ENCODE results near the gene MCF2L.

DNA sequence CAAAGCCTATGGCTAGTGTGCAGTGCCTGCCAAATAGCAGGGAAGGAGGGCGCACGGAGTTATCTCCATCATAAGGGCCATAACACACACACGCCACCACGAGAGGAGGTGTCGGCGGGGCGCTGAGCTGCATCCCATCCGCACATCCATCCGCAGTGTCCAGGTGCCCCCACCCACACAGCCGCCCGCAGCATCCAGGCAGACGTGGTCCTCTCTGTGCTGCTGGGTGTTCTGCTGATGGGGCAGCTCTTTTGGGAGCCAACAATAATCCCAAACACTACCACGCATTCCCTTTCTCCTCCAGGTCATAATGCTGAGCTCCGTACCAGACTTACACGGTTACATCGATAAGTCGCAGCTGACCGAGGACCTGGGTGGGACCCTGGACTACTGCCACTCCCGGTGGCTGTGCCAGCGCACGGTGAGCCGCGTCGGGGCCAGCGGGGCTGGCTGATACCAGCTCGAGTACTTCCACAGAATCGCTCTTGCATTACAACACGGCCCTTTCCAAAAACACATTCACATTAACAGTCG is 95.1 kb downstream of the MCF2L start:
- TF ChIP-seq, protein P1, sequence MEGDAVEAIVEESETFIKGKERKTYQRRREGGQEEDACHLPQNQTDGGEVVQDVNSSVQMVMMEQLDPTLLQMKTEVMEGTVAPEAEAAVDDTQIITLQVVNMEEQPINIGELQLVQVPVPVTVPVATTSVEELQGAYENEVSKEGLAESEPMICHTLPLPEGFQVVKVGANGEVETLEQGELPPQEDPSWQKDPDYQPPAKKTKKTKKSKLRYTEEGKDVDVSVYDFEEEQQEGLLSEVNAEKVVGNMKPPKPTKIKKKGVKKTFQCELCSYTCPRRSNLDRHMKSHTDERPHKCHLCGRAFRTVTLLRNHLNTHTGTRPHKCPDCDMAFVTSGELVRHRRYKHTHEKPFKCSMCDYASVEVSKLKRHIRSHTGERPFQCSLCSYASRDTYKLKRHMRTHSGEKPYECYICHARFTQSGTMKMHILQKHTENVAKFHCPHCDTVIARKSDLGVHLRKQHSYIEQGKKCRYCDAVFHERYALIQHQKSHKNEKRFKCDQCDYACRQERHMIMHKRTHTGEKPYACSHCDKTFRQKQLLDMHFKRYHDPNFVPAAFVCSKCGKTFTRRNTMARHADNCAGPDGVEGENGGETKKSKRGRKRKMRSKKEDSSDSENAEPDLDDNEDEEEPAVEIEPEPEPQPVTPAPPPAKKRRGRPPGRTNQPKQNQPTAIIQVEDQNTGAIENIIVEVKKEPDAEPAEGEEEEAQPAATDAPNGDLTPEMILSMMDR (IDR thresholded peaks at IDR 0.05; ENCODE audit: insufficient read depth, low read length), result no peak
- TF ChIP-seq POLR2AphosphoS5 (IDR thresholded peaks at IDR 0.05; ENCODE audit: low read depth) (no peak), SPI1 (IDR thresholded peaks at IDR 0.05; ENCODE audit: borderline replicate concordance, low read depth) (no peak), GABPA (IDR thresholded peaks at IDR 0.05; ENCODE audit: low read depth) (no peak)
- TF ChIP-seq, protein P2, sequence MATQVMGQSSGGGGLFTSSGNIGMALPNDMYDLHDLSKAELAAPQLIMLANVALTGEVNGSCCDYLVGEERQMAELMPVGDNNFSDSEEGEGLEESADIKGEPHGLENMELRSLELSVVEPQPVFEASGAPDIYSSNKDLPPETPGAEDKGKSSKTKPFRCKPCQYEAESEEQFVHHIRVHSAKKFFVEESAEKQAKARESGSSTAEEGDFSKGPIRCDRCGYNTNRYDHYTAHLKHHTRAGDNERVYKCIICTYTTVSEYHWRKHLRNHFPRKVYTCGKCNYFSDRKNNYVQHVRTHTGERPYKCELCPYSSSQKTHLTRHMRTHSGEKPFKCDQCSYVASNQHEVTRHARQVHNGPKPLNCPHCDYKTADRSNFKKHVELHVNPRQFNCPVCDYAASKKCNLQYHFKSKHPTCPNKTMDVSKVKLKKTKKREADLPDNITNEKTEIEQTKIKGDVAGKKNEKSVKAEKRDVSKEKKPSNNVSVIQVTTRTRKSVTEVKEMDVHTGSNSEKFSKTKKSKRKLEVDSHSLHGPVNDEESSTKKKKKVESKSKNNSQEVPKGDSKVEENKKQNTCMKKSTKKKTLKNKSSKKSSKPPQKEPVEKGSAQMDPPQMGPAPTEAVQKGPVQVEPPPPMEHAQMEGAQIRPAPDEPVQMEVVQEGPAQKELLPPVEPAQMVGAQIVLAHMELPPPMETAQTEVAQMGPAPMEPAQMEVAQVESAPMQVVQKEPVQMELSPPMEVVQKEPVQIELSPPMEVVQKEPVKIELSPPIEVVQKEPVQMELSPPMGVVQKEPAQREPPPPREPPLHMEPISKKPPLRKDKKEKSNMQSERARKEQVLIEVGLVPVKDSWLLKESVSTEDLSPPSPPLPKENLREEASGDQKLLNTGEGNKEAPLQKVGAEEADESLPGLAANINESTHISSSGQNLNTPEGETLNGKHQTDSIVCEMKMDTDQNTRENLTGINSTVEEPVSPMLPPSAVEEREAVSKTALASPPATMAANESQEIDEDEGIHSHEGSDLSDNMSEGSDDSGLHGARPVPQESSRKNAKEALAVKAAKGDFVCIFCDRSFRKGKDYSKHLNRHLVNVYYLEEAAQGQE (IDR thresholded peaks at IDR 0.05; ENCODE audit: insufficient replicate concordance, low read depth), result no peak

Measured in HL-60 (cell line).